ENCODE measurements around the gene ZNF22. TPM values are rescaled to one million over a fixed set of nuclear protein-coding genes. Genes with fewer than 3 reads are reported as not detected.

ZNF22 gene
- total and polyA plus RNA-seq, 5 donors from 2014 or later, result 10.7 to 30.0 (median 21.8) TPM

DNA sequence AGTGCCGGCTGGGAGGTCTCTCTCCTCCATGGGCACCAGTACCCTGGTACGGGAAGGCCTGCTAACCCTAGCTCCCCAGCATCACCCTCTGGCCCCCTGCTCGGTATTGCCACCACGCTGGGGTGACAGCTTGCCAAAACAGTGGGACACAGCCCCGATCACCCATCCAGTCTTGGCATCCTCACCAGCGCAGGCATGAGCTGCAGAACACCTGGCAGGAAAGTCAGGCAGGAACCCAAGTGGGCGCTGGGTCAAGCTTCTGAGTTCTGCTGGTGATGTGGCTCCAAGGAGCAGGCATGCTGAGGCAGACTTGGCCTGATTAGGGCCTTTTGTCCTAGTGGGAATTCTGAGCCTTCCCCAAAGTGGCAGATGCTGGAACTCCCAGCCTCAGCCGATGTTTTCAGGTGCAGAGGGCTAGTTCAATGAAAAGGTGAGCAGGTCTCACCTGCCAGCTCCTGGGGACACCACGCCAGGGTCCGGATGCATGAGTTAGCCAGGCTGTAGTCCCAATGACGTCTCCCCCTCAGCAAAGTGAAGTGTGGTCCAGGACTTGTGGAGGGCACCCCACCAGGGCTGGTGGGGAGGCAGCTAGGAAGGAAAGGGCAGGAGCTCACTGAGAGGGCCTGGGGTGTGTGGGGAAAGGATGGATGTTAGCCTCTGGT, 8.5 kb upstream of the ZNF22 start:
- H3K27ac Mint-ChIP-seq, result no peak overlapping the region
- no peak for DNase-seq

DNA sequence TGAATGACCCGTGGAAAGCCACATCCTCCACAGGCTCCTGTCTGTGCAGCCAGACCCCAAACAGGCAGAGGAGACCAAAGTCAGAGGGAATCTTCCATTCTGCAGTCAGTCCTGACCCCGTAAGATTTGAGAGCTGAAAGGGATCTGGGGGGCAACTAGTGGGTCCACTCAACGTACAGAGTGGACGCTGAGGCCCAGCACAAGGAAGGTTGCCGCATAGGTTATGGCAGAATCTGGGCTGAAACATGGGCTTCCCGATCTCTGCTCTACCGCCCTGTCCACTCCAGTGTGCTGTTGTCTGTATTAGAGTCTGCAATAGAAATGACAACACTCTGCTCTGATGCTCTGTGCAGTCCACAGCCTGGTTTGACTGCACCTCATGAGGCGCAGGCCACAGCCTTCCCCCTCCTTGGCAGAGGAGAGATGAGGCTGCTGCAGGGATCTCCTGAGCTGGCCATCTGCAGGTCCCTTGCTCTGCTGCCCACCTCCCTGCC, 7.9 kb upstream of the ZNF22 start:
- H3K4me3 Mint-ChIP-seq, result no peak overlapping the region
- no peak overlapping the region for H3K27ac ChIP-seq (ENCODE audit: insufficient read depth, low read length, poor library complexity, severe bottlenecking)
- no peaks in the 10 kb centered on the region for H3K9me3 Mint-ChIP-seq
- H3K27ac Mint-ChIP-seq, result no peak overlapping the region
- H3K4me1 Mint-ChIP-seq, result peaks cover 0 to 7% (median 3%) of the 10 kb centered on the region in 4 donors
- no peaks in the 10 kb centered on the region for H3K36me3 Mint-ChIP-seq
- no peaks in the 10 kb centered on the region for H3K36me3 ChIP-seq (ENCODE audit: control insufficient read depth, insufficient read depth, low read length)
- H3K4me1 ChIP-seq (ENCODE audit: control insufficient read depth, insufficient read depth, low read length, poor library complexity, severe bottlenecking), result no peaks in the 10 kb centered on the region
- no peak overlapping the region for H3K4me3 ChIP-seq (ENCODE audit: low read depth, low read length)
- no peaks in the 10 kb centered on the region for H3K9me3 ChIP-seq (ENCODE audit: control insufficient read depth in 2 of 2, low read length in 2 of 2)
- DNase-seq (no peak), ATAC-seq (ENCODE audit: low read depth in 2 of 2) (no peak)
- H3K27me3 ChIP-seq (ENCODE audit: control insufficient read depth, insufficient read depth, low read length), result no peaks in the 10 kb centered on the region
- H3K27me3 Mint-ChIP-seq, result peaks cover 8% of the 10 kb centered on the region

More for the DNA sequence above, 8.5 kb upstream of the ZNF22 start:
- ATAC-seq (ENCODE audit: low read depth in 2 of 2), result no peak
- H3K4me1 ChIP-seq (ENCODE audit: control insufficient read depth, insufficient read depth, low read length, poor library complexity, severe bottlenecking), result no peaks in the 10 kb centered on the region
- H3K4me3 ChIP-seq (ENCODE audit: low read depth, low read length), result no peak overlapping the region
- no peak overlapping the region for H3K27ac ChIP-seq (ENCODE audit: insufficient read depth, low read length, poor library complexity, severe bottlenecking)
- peaks cover 8% of the 10 kb centered on the region for H3K27me3 Mint-ChIP-seq
- no peaks in the 10 kb centered on the region for H3K36me3 ChIP-seq (ENCODE audit: control insufficient read depth, insufficient read depth, low read length)
- H3K4me3 Mint-ChIP-seq, result no peak overlapping the region
- H3K36me3 Mint-ChIP-seq, result no peaks in the 10 kb centered on the region
- H3K9me3 Mint-ChIP-seq, result no peaks in the 10 kb centered on the region
- no peaks in the 10 kb centered on the region for H3K9me3 ChIP-seq (ENCODE audit: control insufficient read depth in 2 of 2, low read length in 2 of 2)
- H3K4me1 Mint-ChIP-seq, result peaks cover 0 to 7% (median 3%) of the 10 kb centered on the region in 4 donors
- no peaks in the 10 kb centered on the region for H3K27me3 ChIP-seq (ENCODE audit: control insufficient read depth, insufficient read depth, low read length)

DNA sequence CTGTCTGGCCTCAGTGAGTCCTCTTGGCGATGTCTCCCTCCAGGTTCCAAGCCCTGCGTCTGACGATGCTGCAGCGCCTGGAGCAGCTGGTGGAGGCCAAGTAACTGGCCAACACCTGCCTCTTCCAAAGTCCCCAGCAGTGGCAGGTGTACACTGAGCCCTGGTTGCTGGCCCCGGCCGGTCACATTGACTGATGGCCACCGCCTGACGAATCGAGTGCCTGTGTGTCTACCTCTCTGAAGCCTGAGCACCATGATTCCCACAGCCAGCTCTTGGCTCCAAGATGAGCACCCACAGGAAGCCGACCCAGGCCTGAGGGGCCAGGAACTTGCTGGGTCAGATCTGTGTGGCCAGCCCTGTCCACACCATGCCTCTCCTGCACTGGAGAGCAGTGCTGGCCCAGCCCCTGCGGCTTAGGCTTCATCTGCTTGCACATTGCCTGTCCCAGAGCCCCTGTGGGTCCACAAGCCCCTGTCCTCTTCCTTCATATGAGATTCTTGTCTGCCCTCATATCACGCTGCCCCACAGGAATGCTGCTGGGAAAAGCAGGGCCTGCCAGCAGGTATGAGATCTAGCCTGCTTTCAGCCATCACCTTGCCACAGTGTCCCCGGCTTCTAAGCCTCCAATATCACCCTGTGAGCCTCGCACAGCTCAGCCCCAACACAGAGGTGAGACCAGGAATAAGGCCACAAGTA, 7.3 kb upstream of the ZNF22 start:
- Mint-ChIP-seq H3K27ac (no peak overlapping the region), H3K27me3 (peaks cover 8% of the 10 kb centered on the region), H3K4me3 (peak overlapping the region in 1 of 4 donors; percentile 38), H3K4me1 (peaks cover 0 to 7% (median 3%) of the 10 kb centered on the region in 4 donors), H3K36me3 (no peaks in the 10 kb centered on the region), H3K9me3 (no peaks in the 10 kb centered on the region)
- Histone ChIP-seq H3K4me1 (ENCODE audit: control insufficient read depth, insufficient read depth, low read length, poor library complexity, severe bottlenecking) (no peaks in the 10 kb centered on the region), H3K4me3 (ENCODE audit: low read depth, low read length) (no peak overlapping the region), H3K36me3 (ENCODE audit: control insufficient read depth, insufficient read depth, low read length) (no peaks in the 10 kb centered on the region), H3K27ac (ENCODE audit: insufficient read depth, low read length, poor library complexity, severe bottlenecking) (no peak overlapping the region), H3K9me3 (ENCODE audit: control insufficient read depth in 2 of 2, low read length in 2 of 2) (no peaks in the 10 kb centered on the region), H3K27me3 (ENCODE audit: control insufficient read depth, insufficient read depth, low read length) (no peaks in the 10 kb centered on the region)
- DNase-seq (no peak), ATAC-seq (ENCODE audit: low read depth in 2 of 2) (no peak)

DNA sequence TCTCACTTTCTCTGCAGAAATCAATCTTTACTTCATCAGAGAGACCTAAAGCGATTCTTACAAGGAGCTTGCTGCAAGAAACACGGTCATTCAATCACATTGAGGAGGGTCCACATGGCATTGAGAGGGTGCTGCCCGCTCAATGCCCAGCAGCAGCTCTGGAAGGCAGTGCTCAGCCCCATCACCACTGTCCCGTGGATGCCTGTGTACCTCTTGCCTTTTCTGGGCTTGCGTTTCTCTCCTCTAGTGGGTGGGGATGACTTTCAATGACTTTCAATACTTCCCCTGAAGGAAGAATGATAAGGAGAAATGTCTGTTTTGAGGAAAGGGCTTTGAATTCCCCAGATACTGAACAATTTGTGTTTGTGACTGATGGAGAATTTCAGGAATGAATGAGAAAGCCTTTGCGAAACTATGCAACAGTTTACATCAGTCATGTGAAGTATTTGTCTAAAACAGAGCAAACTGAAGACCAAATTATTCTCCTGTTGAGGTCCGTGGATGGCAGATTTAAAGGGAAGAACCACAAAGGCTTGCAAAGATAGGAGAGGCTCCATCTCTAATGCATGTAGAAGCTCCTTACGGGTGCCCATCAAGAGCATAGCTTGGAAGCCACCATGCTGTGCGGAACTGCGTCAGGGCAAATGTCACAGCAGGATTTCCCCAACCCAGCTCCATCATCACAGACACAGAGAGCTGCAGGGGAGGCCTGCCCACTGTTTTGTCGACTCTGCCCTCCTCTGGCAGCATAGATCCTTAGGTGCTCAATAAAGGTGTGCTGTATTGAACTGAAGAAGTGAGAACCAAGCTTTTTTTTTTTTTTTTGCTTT, 6.6 kb upstream of the ZNF22 start:
- H3K27me3 Mint-ChIP-seq, result peaks cover 8% of the 10 kb centered on the region
- no peaks in the 10 kb centered on the region for H3K36me3 Mint-ChIP-seq
- ATAC-seq (ENCODE audit: low read depth in 2 of 2) (no peak), DNase-seq (no peak)
- Histone ChIP-seq H3K9me3 (ENCODE audit: control insufficient read depth in 2 of 2, low read length in 2 of 2) (no peaks in the 10 kb centered on the region), H3K27me3 (ENCODE audit: control insufficient read depth, insufficient read depth, low read length) (no peaks in the 10 kb centered on the region), H3K36me3 (ENCODE audit: control insufficient read depth, insufficient read depth, low read length) (no peaks in the 10 kb centered on the region), H3K27ac (ENCODE audit: insufficient read depth, low read length, poor library complexity, severe bottlenecking) (no peak overlapping the region), H3K4me3 (ENCODE audit: low read depth, low read length) (no peak overlapping the region), H3K4me1 (ENCODE audit: control insufficient read depth, insufficient read depth, low read length, poor library complexity, severe bottlenecking) (no peaks in the 10 kb centered on the region)
- peak overlapping the region in 1 of 4 donors; percentile 38 for H3K4me3 Mint-ChIP-seq
- H3K27ac Mint-ChIP-seq, result no peak overlapping the region
- H3K9me3 Mint-ChIP-seq, result no peaks in the 10 kb centered on the region
- peaks cover 0 to 7% (median 3%) of the 10 kb centered on the region in 4 donors for H3K4me1 Mint-ChIP-seq

DNA sequence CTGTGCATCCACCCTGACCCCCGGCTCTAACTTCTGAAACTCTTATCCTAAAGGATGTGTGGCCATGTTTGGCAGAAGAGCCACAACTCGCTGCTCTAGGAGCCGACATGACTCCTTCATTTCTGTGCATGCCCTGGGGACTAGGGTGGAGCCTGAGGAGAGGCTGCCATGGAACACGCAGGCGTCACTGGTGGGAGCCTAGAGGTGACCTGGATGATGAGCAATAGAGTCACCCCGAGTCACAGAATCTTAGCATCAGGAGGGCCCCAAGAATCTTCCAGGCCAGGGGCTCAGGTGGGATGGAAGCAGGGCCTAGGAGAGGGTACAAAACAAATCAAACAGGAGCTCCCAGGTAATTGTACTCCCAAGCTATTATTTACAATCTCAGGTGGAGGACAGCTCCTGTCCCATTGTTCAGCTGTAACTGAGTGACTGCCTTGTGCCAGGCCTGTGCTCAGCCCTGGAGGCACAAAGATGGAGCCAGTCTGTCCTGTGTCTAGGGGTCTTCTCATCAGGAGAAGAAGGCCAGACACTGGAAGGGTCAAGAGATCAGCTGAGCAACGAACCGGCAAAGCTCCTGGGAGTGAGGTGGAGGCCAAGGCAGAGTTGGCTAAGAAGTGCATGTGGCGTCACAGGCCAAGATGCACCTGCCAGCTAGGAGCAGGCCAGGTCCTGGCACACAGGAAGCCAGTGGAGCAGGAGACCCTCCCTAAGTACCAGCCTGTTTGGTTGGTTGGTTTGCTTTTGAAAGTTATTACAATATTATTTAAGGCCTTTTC, 5.8 kb upstream of the ZNF22 start:
- H3K36me3 Mint-ChIP-seq, result no peaks in the 10 kb centered on the region
- peaks cover 6% of the 10 kb centered on the region for H3K27me3 Mint-ChIP-seq
- no peaks in the 10 kb centered on the region for H3K27me3 ChIP-seq (ENCODE audit: control insufficient read depth, insufficient read depth, low read length)
- no peak overlapping the region for H3K4me3 ChIP-seq (ENCODE audit: low read depth, low read length)
- H3K27ac ChIP-seq (ENCODE audit: insufficient read depth, low read length, poor library complexity, severe bottlenecking), result no peak overlapping the region
- no peaks in the 10 kb centered on the region for H3K4me1 ChIP-seq (ENCODE audit: control insufficient read depth, insufficient read depth, low read length, poor library complexity, severe bottlenecking)
- peaks cover 0 to 8% (median 3%) of the 10 kb centered on the region in 4 donors for H3K4me1 Mint-ChIP-seq
- DNase-seq (no peak), ATAC-seq (ENCODE audit: low read depth in 2 of 2) (no peak)
- H3K36me3 ChIP-seq (ENCODE audit: control insufficient read depth, insufficient read depth, low read length), result no peaks in the 10 kb centered on the region
- no peak overlapping the region for H3K27ac Mint-ChIP-seq
- no peak overlapping the region for H3K4me3 Mint-ChIP-seq
- peaks cover 0 to 4% (median 0%) of the 10 kb centered on the region in 7 donors for H3K9me3 Mint-ChIP-seq
- H3K9me3 ChIP-seq (ENCODE audit: control insufficient read depth in 2 of 2, low read length in 2 of 2), result no peaks in the 10 kb centered on the region

DNA sequence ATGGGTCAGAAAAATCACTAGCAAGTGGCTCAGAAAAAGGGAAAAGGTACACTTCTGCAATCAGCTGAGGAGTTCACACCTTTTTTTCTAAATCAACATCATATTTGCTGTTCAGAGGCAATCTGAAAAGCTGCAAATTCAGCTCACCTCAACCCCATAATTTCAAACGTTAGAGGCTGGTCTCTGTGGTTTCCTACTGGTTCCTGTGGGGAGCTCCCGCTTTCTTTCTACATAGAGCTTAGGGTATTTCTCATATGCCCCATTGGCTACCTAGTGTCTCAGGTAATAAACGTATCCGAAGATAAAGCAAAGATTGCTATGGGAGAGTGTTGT, 5.2 kb upstream of the ZNF22 start:
- no peak for DNase-seq
- no peak for ATAC-seq (ENCODE audit: low read depth in 2 of 2)
- peaks cover 4% of the 10 kb centered on the region for H3K27me3 Mint-ChIP-seq

More for the DNA sequence above, 5.2 kb upstream of the ZNF22 start:
- H3K9me3 Mint-ChIP-seq, result peaks cover 0 to 7% (median 0%) of the 10 kb centered on the region in 7 donors
- H3K4me3 Mint-ChIP-seq, result no peak overlapping the region
- Histone ChIP-seq H3K4me3 (ENCODE audit: low read depth, low read length) (no peak overlapping the region), H3K36me3 (ENCODE audit: control insufficient read depth, insufficient read depth, low read length) (no peaks in the 10 kb centered on the region), H3K9me3 (ENCODE audit: control insufficient read depth in 2 of 2, low read length in 2 of 2) (no peaks in the 10 kb centered on the region), H3K27ac (ENCODE audit: insufficient read depth, low read length, poor library complexity, severe bottlenecking) (no peak overlapping the region), H3K27me3 (ENCODE audit: control insufficient read depth, insufficient read depth, low read length) (no peaks in the 10 kb centered on the region), H3K4me1 (ENCODE audit: control insufficient read depth, insufficient read depth, low read length, poor library complexity, severe bottlenecking) (no peaks in the 10 kb centered on the region)
- no peaks in the 10 kb centered on the region for H3K36me3 Mint-ChIP-seq
- H3K4me1 Mint-ChIP-seq, result peaks cover 0 to 14% (median 4%) of the 10 kb centered on the region in 4 donors
- peak overlapping the region in 1 of 3 donors; percentile 76 for H3K27ac Mint-ChIP-seq
